Activated CD8-positive, alpha-beta T cell treated with anti-CD3 and anti-CD28 coated beads for 36 hours (primary cell): ENCODE measurements around the gene CDS2. TPM values are rescaled to one million over a fixed set of nuclear protein-coding genes. Genes with fewer than 3 reads are reported as not detected.

Source experiments
- ATAC-seq: fragments of 200-7000 bp; cut with Tn5 transposase; one replicate; pipeline ENCODE4 v1.10.0; 2021; ENCODE audit warnings: mild to moderate bottlenecking, moderate library complexity
- CTCF ChIA-PET: fragments of 350-600 bp; sonication (Branson Sonifier 250); formaldehyde crosslinking; loops from one replicate; lab custom pipeline; 2021; ENCODE audit warnings: antibody characterized with exemption; lab: Charles Lee
- POLR2A ChIA-PET: fragments of 350-600 bp; sonication (Branson Sonifier 250); formaldehyde crosslinking; loops from one replicate; lab custom pipeline; 2021; ENCODE audit warnings: antibody characterized with exemption; lab: Charles Lee
- DNase-seq: peaks from one replicate; pipeline ENCODE4 v3.0.0-alpha.2; 2020
- H3K27ac Mint-ChIP-seq: one replicate; pipeline ENCODE4 v1.8.0; 2021; ENCODE audit warnings: mild to moderate bottlenecking, mixed read lengths
- H3K27me3 Mint-ChIP-seq: one replicate; pipeline ENCODE4 v1.8.0; 2021; ENCODE audit warnings: mixed read lengths
- H3K36me3 Mint-ChIP-seq: one replicate; pipeline ENCODE4 v1.8.0; 2021; ENCODE audit warnings: low read depth, mixed read lengths
- H3K4me1 Mint-ChIP-seq: one replicate; pipeline ENCODE4 v1.8.0; 2021; ENCODE audit warnings: low read depth, mixed read lengths
- H3K4me3 Mint-ChIP-seq: one replicate; pipeline ENCODE4 v1.8.0; 2021; ENCODE audit warnings: mild to moderate bottlenecking, moderate library complexity, mixed read lengths
- H3K9me3 Mint-ChIP-seq: one replicate; pipeline ENCODE4 v1.8.0; 2021; ENCODE audit warnings: mixed read lengths
- intact Hi-C: fragments of 100-400 bp; cut with micrococcal nuclease; formaldehyde crosslinking; loops from one replicate; pipeline ENCODE4 v1.10.0; 2022
- total RNA-seq, 2 experiments: library from RNA; stranded (reverse); gene quantifications; one replicate each; pipeline ENCODE4 v1.2.3, GENCODE V29; 2021
- TF ChIP-seq, protein P1 (sequence below): fragments of 200-600 bp; IDR thresholded peaks from one replicate; pipeline ENCODE4 v1.8.0; 2022; ENCODE audit warnings: antibody characterized with exemption, mild to moderate bottlenecking

CDS2 gene
- 10 to 100 TPM; 30.2 to 34.7 TPM for total RNA-seq

DNA sequence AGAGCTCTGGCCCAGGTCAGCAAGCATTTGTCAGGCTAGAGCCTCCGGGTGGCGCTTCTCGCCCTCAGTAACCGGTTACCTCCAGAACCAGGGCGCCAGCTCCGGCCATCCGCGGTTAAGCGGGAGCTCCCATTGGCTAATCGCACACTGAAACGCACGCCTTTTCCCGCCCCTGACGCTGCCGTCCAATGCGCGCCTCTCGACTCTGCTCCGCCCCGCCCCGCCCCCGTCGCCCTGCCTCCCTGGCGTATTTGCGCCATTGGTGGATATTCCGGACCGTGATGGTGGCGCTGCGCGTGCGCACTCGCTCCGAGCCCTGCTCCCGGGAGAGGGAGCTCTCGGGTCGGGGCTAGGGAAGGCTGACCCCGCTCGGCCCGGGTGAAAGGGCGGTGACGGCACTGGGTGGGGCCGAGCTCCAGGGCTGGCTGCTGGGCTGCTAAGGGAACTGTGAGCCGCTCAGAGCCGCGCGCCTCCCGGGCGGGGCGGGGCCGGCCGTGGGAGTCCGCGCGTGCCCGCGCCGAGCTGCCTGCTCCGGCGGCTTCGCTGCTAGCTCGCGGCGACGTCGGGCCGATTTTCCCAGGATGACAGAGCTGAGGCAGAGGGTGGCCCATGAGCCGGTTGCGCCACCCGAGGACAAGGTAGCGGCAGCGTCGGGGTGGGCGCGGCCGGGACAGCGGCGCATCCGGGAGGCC lies at the start of gene CDS2:
CDS2 (plus strand) TSS at position 497 of the 692 bp plus-strand sequence; CDS start at position 582, 85 bp downstream.
- H3K27me3 Mint-ChIP-seq, result no peaks in the 10 kb centered on the region
- POLR2A ChIA-PET, result interaction anchor here (0.6 to 1.9 kb wide), 11 partner anchors 9 to 876 kb away, joined by 3 to 17 read pairs (median 3); no protein-coding TSS in a partner anchor
- intact Hi-C loops, result loop anchor here (2.0 kb wide), 1 partner anchor 66 kb away; no protein-coding TSS in a partner anchor

DNA sequence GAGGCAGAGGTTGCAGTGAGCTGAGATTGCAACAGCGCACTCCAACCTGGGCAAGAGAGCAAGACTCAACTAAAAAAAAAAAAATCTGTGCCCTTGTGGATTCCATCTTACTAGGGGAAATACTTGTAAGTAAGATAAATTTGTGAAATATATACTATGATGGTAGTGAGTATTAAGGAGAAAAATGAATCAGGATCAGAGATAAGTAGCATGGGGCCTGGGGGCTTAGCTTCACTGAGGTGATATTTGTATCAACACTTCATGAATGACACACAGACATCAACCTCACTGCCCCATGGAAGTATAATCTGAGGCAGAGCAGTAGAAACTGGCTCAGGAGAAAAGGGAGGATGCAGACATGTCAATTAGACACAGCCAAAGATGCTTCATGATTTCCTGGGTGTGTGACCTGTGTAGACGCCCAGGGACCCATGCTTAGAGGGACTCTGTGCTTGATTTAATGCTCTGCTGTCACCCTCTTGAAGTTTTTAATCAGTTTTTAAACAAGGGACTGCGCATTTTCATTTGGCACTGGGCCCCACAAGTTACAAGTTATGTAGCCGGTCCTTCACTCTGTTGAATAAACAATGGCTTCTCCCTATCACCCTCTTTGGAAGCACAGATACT lies 48.9 kb upstream of the CDS2 start:
- H3K9me3 Mint-ChIP-seq, result no peaks in the 10 kb centered on the region
- CTCF ChIA-PET, result interaction anchor here (1.2 kb wide), 2 partner anchors 19 to 21 kb away, joined by 3 to 4 read pairs; no protein-coding TSS in a partner anchor
- H3K27ac Mint-ChIP-seq, result peak overlapping the region; percentile 92
- H3K27me3 Mint-ChIP-seq, result no peaks in the 10 kb centered on the region
- POLR2A ChIA-PET, result interaction anchor here (0.7 to 1.0 kb wide), 3 partner anchors 9 to 23 kb away, joined by 3 to 6 read pairs (median 3); no protein-coding TSS in a partner anchor
- H3K4me3 Mint-ChIP-seq, result peak overlapping the region; percentile 70
- peaks cover 1% of the 10 kb centered on the region for H3K36me3 Mint-ChIP-seq
- ATAC-seq (peak; percentile 38), DNase-seq (peak; percentile 34)
- TF ChIP-seq, protein P1, sequence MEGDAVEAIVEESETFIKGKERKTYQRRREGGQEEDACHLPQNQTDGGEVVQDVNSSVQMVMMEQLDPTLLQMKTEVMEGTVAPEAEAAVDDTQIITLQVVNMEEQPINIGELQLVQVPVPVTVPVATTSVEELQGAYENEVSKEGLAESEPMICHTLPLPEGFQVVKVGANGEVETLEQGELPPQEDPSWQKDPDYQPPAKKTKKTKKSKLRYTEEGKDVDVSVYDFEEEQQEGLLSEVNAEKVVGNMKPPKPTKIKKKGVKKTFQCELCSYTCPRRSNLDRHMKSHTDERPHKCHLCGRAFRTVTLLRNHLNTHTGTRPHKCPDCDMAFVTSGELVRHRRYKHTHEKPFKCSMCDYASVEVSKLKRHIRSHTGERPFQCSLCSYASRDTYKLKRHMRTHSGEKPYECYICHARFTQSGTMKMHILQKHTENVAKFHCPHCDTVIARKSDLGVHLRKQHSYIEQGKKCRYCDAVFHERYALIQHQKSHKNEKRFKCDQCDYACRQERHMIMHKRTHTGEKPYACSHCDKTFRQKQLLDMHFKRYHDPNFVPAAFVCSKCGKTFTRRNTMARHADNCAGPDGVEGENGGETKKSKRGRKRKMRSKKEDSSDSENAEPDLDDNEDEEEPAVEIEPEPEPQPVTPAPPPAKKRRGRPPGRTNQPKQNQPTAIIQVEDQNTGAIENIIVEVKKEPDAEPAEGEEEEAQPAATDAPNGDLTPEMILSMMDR, result no peak
- H3K4me1 Mint-ChIP-seq, result peaks cover 42% of the 10 kb centered on the region
- intact Hi-C loops, result no loop called here

More for the DNA sequence above, at the start of gene CDS2:
- ATAC-seq, result peak; percentile 86
- TF ChIP-seq, protein P1, result peak; percentile 51
- Mint-ChIP-seq H3K4me3 (peak within 1 kb of the TSS; percentile 88), H3K9me3 (no peaks in the 10 kb centered on the region), H3K4me1 (peaks cover 36% of the 10 kb centered on the region), H3K27ac (peak within 1 kb of the TSS; percentile 97), H3K36me3 (peaks cover 12% of the 10 kb centered on the region)
- CTCF ChIA-PET, result interaction anchor here (0.7 to 3.5 kb wide), 22 partner anchors 9 to 386 kb away, joined by 3 to 84 read pairs (median 5); no protein-coding TSS in a partner anchor
- peak; percentile 100 for DNase-seq

DNA sequence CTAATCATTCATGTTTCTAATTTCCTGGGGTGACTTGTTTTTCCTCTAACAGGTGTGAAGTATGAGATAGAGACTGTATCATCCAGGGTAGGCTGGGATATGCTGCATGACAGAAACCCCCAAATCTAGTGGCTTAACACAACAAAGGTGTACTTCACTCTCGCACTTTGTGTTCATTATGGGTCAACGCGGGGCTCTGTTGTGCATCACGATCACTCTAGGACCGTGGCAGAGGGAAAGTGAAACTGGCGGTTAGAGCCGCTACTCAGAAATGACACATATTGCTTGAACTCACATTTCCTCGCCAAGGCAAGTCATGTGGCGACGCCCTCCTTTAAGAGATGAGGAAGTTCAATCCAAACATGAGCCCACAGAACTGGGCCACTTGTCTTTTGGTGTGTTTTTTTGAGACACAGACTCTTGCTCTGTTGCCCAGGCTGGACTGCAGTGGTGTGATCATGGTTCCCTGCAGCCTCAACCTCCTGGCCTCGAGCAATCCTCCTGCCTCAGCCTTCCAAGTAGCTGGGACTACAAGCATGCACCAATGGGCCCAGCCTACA lies 48.3 kb upstream of the CDS2 start:
- TF ChIP-seq, protein P1, result no peak
- intact Hi-C loops, result no loop called here
- CTCF ChIA-PET, result interaction anchor here (1.2 to 4.3 kb wide), 3 partner anchors 20 to 22 kb away, joined by 3 to 33 read pairs (median 4); no protein-coding TSS in a partner anchor
- Mint-ChIP-seq H3K27me3 (no peaks in the 10 kb centered on the region), H3K36me3 (peaks cover 1% of the 10 kb centered on the region), H3K27ac (peak overlapping the region; percentile 92), H3K9me3 (no peaks in the 10 kb centered on the region), H3K4me3 (peak overlapping the region; percentile 70), H3K4me1 (peaks cover 42% of the 10 kb centered on the region)
- POLR2A ChIA-PET, result no interaction called here
- ATAC-seq, result peak; percentile 95
- peak; percentile 95 for DNase-seq

DNA sequence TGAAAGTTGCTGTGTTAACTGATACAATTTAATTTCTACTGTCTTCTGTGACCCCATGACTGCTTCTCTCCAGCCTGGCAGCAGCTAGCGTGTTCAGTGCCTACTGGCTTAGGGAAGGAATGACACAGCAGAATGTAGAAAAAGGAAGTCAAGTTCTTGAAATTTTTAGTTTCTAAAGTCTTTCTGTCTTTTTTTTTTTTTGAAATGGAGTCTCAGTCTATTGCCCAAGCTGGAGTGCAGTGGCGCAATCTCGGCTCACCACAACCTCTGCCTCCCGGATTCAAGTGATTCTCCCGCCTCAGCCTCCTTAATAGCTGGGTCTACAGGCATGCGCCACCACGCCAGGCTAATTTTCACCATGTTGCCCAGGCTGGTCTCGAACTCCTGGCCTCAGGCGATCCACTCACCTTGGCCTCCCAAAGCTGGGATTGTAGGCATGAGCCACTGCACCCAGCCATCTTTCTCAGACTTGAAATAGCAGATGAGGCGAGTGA lies 46.4 kb upstream of the CDS2 start:
- no peak for ATAC-seq
- Mint-ChIP-seq H3K4me3 (no peak overlapping the region), H3K27me3 (no peaks in the 10 kb centered on the region), H3K36me3 (peaks cover 1% of the 10 kb centered on the region), H3K9me3 (no peaks in the 10 kb centered on the region), H3K4me1 (peaks cover 33% of the 10 kb centered on the region), H3K27ac (peak overlapping the region; percentile 70)
- POLR2A ChIA-PET, result interaction anchor here (0.7 to 1.4 kb wide), 3 partner anchors 9 to 21 kb away, joined by 3 to 5 read pairs (median 3); no protein-coding TSS in a partner anchor
- intact Hi-C loops, result no loop called here
- CTCF ChIA-PET, result interaction anchor here (1.1 to 4.3 kb wide), 7 partner anchors 11 to 321 kb away, joined by 3 to 33 read pairs (median 3); no protein-coding TSS in a partner anchor
- peak; percentile 27 for DNase-seq
- TF ChIP-seq, protein P1, result no peak
